ENCODE measurements around the gene ST8SIA5. TPM values are rescaled to one million over a fixed set of nuclear protein-coding genes. Genes with fewer than 3 reads are reported as not detected.

Gene ST8SIA5
- total RNA-seq, 2 experiments from 2014 or later, result 0.08 TPM; not detected in 1

DNA sequence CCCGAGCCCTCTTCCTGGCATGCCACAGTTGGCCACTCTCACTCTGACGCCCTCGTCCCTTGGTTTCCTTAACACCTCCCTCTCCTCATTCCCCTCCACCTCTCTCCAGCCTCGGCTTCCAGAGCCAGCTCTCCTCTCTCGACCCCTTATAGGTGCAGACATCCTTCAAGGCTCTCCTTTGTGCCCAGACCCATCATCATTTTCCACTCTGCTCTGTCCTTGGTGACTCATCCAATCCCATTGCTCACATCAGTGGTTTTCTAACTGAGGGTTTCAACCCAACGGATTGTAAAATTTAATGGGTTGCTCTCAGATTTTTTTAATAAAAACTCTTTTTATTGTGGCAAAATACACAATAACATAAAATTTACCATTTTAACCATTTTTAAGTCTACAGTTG is 6.2 kb downstream of the ST8SIA5 start:
- no peaks in the 10 kb centered on the region for H3K36me3 Mint-ChIP-seq (ENCODE audit: low read depth)
- TF ChIP-seq, protein P1, sequence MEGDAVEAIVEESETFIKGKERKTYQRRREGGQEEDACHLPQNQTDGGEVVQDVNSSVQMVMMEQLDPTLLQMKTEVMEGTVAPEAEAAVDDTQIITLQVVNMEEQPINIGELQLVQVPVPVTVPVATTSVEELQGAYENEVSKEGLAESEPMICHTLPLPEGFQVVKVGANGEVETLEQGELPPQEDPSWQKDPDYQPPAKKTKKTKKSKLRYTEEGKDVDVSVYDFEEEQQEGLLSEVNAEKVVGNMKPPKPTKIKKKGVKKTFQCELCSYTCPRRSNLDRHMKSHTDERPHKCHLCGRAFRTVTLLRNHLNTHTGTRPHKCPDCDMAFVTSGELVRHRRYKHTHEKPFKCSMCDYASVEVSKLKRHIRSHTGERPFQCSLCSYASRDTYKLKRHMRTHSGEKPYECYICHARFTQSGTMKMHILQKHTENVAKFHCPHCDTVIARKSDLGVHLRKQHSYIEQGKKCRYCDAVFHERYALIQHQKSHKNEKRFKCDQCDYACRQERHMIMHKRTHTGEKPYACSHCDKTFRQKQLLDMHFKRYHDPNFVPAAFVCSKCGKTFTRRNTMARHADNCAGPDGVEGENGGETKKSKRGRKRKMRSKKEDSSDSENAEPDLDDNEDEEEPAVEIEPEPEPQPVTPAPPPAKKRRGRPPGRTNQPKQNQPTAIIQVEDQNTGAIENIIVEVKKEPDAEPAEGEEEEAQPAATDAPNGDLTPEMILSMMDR (IDR thresholded peaks at IDR 0.05), result no peak
- H3K27me3 Mint-ChIP-seq, result peaks cover 54% of the 10 kb centered on the region
- ATAC-seq (ENCODE audit: poor library complexity) (no peak), DNase-seq (no peak)
- Histone ChIP-seq H3K4me3 (ENCODE audit: low read length) (no peak overlapping the region), H3K36me3 (ENCODE audit: insufficient read depth, low read length) (no peaks in the 10 kb centered on the region), H3K27ac (ENCODE audit: low read depth in 1 of 2, low read length in 2 of 2) (no peak overlapping the region), H3K9me3 (ENCODE audit: control insufficient read depth in 1 of 2, insufficient read depth in 1 of 2, low read length in 2 of 2) (peaks cover 0 to 4% of the 10 kb centered on the region in 2 experiments), H3K4me1 (ENCODE audit: insufficient read depth, low read length) (no peaks in the 10 kb centered on the region), H3K27me3 (ENCODE audit: control insufficient read depth in 1 of 2, insufficient read depth in 2 of 2, low read length in 2 of 2) (peaks cover 11 to 14% of the 10 kb centered on the region in 2 experiments)
- POLR2A ChIA-PET, result no interaction called here
- H3K27ac Mint-ChIP-seq, result no peak overlapping the region
- peaks cover 12% of the 10 kb centered on the region for H3K4me1 Mint-ChIP-seq (ENCODE audit: low read depth)
- intact Hi-C loops (cut with DNase I, micrococcal nuclease), result no loop called here
- no peak overlapping the region for H3K4me3 Mint-ChIP-seq
- CTCF ChIA-PET, result no interaction called here
- H3K9me3 Mint-ChIP-seq, result no peaks in the 10 kb centered on the region

DNA sequence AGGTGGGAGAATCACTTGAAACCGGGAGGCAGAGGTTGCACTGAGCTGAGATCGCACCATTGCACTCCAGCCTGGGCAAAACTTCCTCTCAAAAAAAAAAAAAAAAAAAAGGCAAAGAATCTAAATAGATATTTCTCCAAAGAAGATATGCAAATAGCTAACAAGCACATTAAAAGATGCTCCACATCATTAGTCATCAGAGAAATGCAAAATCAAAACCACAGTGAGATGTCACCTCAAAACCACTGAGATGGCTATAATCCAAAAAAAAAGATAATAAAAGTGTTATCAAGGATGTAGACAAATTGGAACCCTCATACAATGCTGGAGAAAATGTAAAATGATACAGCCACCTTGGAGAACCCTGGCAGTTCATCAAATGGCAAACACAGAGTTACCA is 8.4 kb downstream of the ST8SIA5 start:
- Histone ChIP-seq H3K4me1 (ENCODE audit: insufficient read depth, low read length) (no peaks in the 10 kb centered on the region), H3K4me3 (ENCODE audit: low read length) (no peak overlapping the region), H3K27ac (ENCODE audit: low read depth in 1 of 2, low read length in 2 of 2) (no peak overlapping the region), H3K27me3 (ENCODE audit: control insufficient read depth in 1 of 2, insufficient read depth in 2 of 2, low read length in 2 of 2) (peaks cover 0 to 2% of the 10 kb centered on the region in 2 experiments), H3K36me3 (ENCODE audit: insufficient read depth, low read length) (no peaks in the 10 kb centered on the region), H3K9me3 (ENCODE audit: control insufficient read depth in 1 of 2, insufficient read depth in 1 of 2, low read length in 2 of 2) (no peaks in the 10 kb centered on the region)
- peaks cover 43% of the 10 kb centered on the region for H3K27me3 Mint-ChIP-seq
- TF ChIP-seq, protein P1 (IDR thresholded peaks at IDR 0.05), result no peak
- H3K9me3 Mint-ChIP-seq, result no peaks in the 10 kb centered on the region
- intact Hi-C loops (cut with DNase I, micrococcal nuclease), result no loop called here
- H3K4me1 Mint-ChIP-seq (ENCODE audit: low read depth), result no peaks in the 10 kb centered on the region
- no peak for ATAC-seq (ENCODE audit: poor library complexity)
- DNase-seq, result no peak
- CTCF ChIA-PET, result no interaction called here
- H3K4me3 Mint-ChIP-seq, result no peak overlapping the region
- no peak overlapping the region for H3K27ac Mint-ChIP-seq
- POLR2A ChIA-PET, result no interaction called here
- H3K36me3 Mint-ChIP-seq (ENCODE audit: low read depth), result no peaks in the 10 kb centered on the region

DNA sequence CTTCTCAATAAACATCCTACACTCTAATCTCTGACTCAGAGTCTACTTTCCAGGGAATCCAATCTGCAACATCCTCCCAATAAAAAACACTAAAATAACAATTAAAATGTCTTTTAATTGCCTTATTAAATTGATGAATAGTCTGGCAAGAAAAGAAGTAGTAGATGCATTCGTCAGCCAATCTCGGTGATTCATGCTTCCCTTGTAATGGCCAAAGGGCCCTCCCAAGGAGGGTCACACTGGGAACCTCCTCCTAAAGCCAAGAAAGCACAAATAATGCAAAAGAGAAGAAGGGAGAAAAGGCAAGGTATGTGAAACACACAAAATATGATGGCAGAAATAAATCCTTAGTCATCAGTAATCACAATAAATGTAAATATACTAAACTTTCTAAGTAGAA is 16.8 kb downstream of the ST8SIA5 start:
- TF ChIP-seq, protein P1 (IDR thresholded peaks at IDR 0.05), result no peak
- peaks cover 2% of the 10 kb centered on the region for H3K9me3 Mint-ChIP-seq
- peaks cover 47% of the 10 kb centered on the region for H3K27me3 Mint-ChIP-seq
- Histone ChIP-seq H3K4me1 (ENCODE audit: insufficient read depth, low read length) (no peaks in the 10 kb centered on the region), H3K4me3 (ENCODE audit: low read length) (no peak overlapping the region), H3K9me3 (ENCODE audit: control insufficient read depth in 1 of 2, insufficient read depth in 1 of 2, low read length in 2 of 2) (peaks cover 0 to 5% of the 10 kb centered on the region in 2 experiments), H3K27ac (ENCODE audit: low read depth in 1 of 2, low read length in 2 of 2) (no peak overlapping the region), H3K27me3 (ENCODE audit: control insufficient read depth in 1 of 2, insufficient read depth in 2 of 2, low read length in 2 of 2) (peaks cover 0 to 4% of the 10 kb centered on the region in 2 experiments), H3K36me3 (ENCODE audit: insufficient read depth, low read length) (no peaks in the 10 kb centered on the region)
- no peak overlapping the region for H3K27ac Mint-ChIP-seq
- H3K36me3 Mint-ChIP-seq (ENCODE audit: low read depth), result no peaks in the 10 kb centered on the region
- CTCF ChIA-PET, result no interaction called here
- H3K4me1 Mint-ChIP-seq (ENCODE audit: low read depth), result no peaks in the 10 kb centered on the region
- ATAC-seq (ENCODE audit: poor library complexity) (no peak), DNase-seq (no peak)
- intact Hi-C loops (cut with DNase I, micrococcal nuclease), result no loop called here
- H3K4me3 Mint-ChIP-seq, result no peak overlapping the region
- POLR2A ChIA-PET, result no interaction called here
